ENCODE data around the gene EPAS1.

Gene EPAS1

GRCh38 chr2:46303233-46303632, 6.0 kb downstream of the EPAS1 start:
- DNase-seq (ENCODE audit: low spot score), result no peak

GRCh38 chr2:46303822-46304221, 6.6 kb downstream of the EPAS1 start:
- no peak for DNase-seq (ENCODE audit: low spot score)

- DNase-seq (ENCODE audit: low spot score), result no peak
Measured at GRCh38 chr2:46304635-46305034, 7.4 kb downstream of the EPAS1 start.

GRCh38 chr2:46305187-46305586, 8.0 kb downstream of the EPAS1 start:
- no peak for DNase-seq (ENCODE audit: low spot score)

- no peak for DNase-seq (ENCODE audit: low spot score)
Measured at GRCh38 chr2:46305767-46306166, 8.6 kb downstream of the EPAS1 start.

- peak; percentile 93 for DNase-seq (ENCODE audit: low spot score)
Measured at GRCh38 chr2:46306330-46306751, 9.1 kb downstream of the EPAS1 start.

- no peak for DNase-seq (ENCODE audit: low spot score)
Measured at GRCh38 chr2:46306988-46307655, 9.9 kb downstream of the EPAS1 start.

GRCh38 chr2:46308081-46308480, 10.9 kb downstream of the EPAS1 start:
- DNase-seq (ENCODE audit: low spot score), result no peak

GRCh38 chr2:46308629-46309028, 11.4 kb downstream of the EPAS1 start:
- DNase-seq (ENCODE audit: low spot score), result no peak

- no peak for DNase-seq (ENCODE audit: low spot score)
Measured at GRCh38 chr2:46309052-46309953, 12.1 kb downstream of the EPAS1 start.

GRCh38 chr2:46310446-46310845, 13.2 kb downstream of the EPAS1 start:
- DNase-seq (ENCODE audit: low spot score), result no peak

- no peak for DNase-seq (ENCODE audit: low spot score)
Measured at GRCh38 chr2:46311651-46312223, 14.5 kb downstream of the EPAS1 start.

GRCh38 chr2:46313063-46313462, 15.9 kb downstream of the EPAS1 start:
- no peak for DNase-seq (ENCODE audit: low spot score)

- no peak for DNase-seq (ENCODE audit: low spot score)
Measured at GRCh38 chr2:46314065-46314835, 17.0 kb downstream of the EPAS1 start.

- peak; percentile 97 for DNase-seq (ENCODE audit: low spot score)
Measured at GRCh38 chr2:46315103-46315890, 18.1 kb downstream of the EPAS1 start.

- no peak for DNase-seq (ENCODE audit: low spot score)
Measured at GRCh38 chr2:46317094-46317486, 19.9 kb downstream of the EPAS1 start.

GRCh38 chr2:46318579-46319460, 21.6 kb downstream of the EPAS1 start:
- no peak for DNase-seq (ENCODE audit: low spot score)

GRCh38 chr2:46319711-46320110, 22.5 kb downstream of the EPAS1 start:
- DNase-seq (ENCODE audit: low spot score), result no peak

- DNase-seq (ENCODE audit: low spot score), result no peak
Measured at GRCh38 chr2:46320141-46320567, 22.9 kb downstream of the EPAS1 start.

- DNase-seq (ENCODE audit: low spot score), result no peak
Measured at GRCh38 chr2:46323730-46324129, 26.5 kb downstream of the EPAS1 start.
